Measurements from ENCODE around the gene RPS6KL1. TPM values are rescaled to one million over a fixed set of nuclear protein-coding genes. Genes with fewer than 3 reads are reported as not detected.

RPS6KL1 gene
- total RNA-seq, 4 donors from 2014 or later: 0.83 to 1.7 (median 1.3) TPM

DNA sequence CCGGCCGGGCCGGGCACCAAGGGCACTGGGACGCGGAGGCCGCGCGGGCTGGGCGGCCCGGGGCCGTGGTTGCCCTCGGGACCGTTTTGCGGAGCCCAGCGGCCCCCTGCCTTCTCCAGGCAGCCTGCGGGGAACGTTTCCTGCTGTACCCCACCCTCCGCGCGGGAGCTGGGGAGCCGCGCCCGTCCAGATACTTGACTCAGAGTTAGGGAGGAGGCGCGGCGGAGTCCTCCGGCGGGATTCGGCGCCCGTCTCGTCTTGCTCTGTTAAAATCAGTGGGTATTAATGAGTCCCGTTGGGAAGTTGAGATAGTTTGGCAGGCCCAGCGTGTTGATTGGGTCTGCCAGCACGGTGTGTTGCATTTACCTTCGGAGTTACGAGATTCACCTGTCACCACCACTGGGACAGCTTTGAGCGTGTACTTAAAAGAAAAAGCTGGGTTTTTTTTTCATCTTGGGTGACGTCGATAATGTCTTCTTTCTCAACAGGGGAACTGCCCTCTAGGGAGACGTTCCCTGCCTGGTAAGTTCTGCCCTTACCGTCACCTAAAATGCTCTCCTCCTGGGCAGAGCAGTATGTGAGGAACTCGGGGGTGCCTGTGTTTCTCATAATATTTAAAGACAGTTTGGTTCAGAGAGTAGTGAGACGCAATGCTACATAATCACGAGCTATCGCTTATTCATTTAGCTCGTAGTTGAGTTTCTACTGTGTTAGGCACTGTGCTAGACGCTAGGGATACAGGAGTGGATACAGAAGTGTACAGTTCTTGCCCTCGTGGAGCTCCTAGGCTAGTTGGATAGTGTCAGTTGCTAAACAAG lies 40.7 kb downstream of the RPS6KL1 start:
- H3K36me3 ChIP-seq: peaks cover 0 to 23% (median 0%) of the 10 kb centered on the region in 3 donors
- WGBS, 2 donors: 1% methylated on average over 15 to 17 of the region's 49 CpGs
- no peaks in the 10 kb centered on the region for H3K9me3 ChIP-seq
- H3K27me3 ChIP-seq: no peaks in the 10 kb centered on the region
- H3K4me3 ChIP-seq: peak overlapping the region; percentile 77 to 99 (median 88)
- H3K27ac ChIP-seq: peak overlapping the region; percentile 92 to 99 (median 98)
- intact Hi-C loops (cut with DNase I): no loop called here
- peaks cover 10 to 70% (median 39%) of the 10 kb centered on the region in 3 donors for H3K4me1 ChIP-seq
- TF ChIP-seq, protein P1, sequence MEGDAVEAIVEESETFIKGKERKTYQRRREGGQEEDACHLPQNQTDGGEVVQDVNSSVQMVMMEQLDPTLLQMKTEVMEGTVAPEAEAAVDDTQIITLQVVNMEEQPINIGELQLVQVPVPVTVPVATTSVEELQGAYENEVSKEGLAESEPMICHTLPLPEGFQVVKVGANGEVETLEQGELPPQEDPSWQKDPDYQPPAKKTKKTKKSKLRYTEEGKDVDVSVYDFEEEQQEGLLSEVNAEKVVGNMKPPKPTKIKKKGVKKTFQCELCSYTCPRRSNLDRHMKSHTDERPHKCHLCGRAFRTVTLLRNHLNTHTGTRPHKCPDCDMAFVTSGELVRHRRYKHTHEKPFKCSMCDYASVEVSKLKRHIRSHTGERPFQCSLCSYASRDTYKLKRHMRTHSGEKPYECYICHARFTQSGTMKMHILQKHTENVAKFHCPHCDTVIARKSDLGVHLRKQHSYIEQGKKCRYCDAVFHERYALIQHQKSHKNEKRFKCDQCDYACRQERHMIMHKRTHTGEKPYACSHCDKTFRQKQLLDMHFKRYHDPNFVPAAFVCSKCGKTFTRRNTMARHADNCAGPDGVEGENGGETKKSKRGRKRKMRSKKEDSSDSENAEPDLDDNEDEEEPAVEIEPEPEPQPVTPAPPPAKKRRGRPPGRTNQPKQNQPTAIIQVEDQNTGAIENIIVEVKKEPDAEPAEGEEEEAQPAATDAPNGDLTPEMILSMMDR (IDR thresholded peaks at IDR 0.05): peak in 1 of 6 experiments; percentile 2
- no peak for TF ChIP-seq POLR2A (IDR thresholded peaks at IDR 0.05)
- no peak for DNase-seq

GRCh38 chr14:74881431-74882102 lies 41.5 kb downstream of the RPS6KL1 start, which contains the start of gene DLST:
Gene DLST (plus strand): TSS chr14:74881916. CDS start chr14:74881954, 38 bp downstream.
- intact Hi-C loops (cut with DNase I): no loop called here
- Histone ChIP-seq H3K27me3 (no peaks in the 10 kb centered on the region), H3K36me3 (peaks cover 0 to 15% (median 0%) of the 10 kb centered on the region in 3 donors), H3K9me3 (no peaks in the 10 kb centered on the region), H3K4me3 (peak within 1 kb of the TSS; percentile 77 to 99 (median 88)), H3K4me1 (peaks cover 10 to 63% (median 33%) of the 10 kb centered on the region in 3 donors), H3K27ac (peak within 1 kb of the TSS; percentile 92 to 99 (median 98))
- DNase-seq: no peak
- TF ChIP-seq, protein P1 (IDR thresholded peaks at IDR 0.05): peak in 3 of 6 experiments; percentile 2 to 21 (median 5)
- peak in 2 of 4 donors; percentile 71 to 88 for TF ChIP-seq POLR2A (IDR thresholded peaks at IDR 0.05)
- WGBS, 2 donors: 0 to 1% methylated on average over 11 to 15 of the region's 53 CpGs

DNA sequence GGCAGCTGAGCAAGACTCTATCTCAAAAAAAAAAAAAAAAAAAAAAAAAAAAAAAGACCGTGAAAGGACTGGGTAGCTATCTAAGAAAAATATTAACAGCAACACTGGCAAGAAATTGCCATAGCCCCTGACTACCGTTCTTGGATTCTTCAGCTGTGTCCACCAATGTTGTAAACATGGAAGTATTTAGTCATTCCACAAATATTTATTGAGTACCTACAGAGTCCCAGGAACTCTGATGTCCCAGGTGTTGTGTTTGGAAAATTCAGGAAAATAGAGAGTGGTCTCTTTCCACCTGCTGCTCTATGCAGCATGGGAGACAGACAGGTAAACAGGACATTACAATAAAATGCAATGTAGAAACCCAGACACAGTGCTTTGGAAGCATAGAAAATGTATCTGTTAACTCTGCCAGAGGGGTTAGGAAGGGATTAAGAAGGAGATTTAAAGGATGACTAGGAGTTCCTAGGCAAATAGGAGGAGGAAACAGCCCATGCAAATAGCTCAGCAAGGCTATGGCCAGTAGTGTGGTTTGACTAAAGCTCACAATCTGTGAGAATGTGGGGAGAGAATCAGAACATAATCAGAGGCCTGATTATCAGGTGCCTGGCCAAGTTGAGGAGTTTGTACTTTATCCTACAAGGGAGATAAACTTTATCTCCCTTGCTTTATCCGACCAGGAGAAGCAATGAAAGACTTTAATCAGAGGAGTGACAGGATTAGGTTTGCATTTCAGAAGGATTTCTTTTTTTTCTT lies 43.5 kb downstream of the RPS6KL1 start:
- TF ChIP-seq POLR2A (IDR thresholded peaks at IDR 0.05): no peak
- TF ChIP-seq, protein P1 (IDR thresholded peaks at IDR 0.05): no peak
- Histone ChIP-seq H3K9me3 (no peaks in the 10 kb centered on the region), H3K4me3 (no peak overlapping the region), H3K36me3 (no peaks in the 10 kb centered on the region), H3K27ac (no peak overlapping the region), H3K4me1 (peaks cover 10 to 43% (median 18%) of the 10 kb centered on the region in 3 donors), H3K27me3 (no peaks in the 10 kb centered on the region)
- no peak for DNase-seq
- WGBS, 2 donors: 60 to 63% methylated on average over 3 of the region's 3 CpGs
- intact Hi-C loops (cut with DNase I): no loop called here

GRCh38 chr14:74875941-74876913 lies 46.8 kb downstream of the RPS6KL1 start, which contains the start of gene PROX2:
Gene PROX2 (minus strand): TSS chr14:74876145. CDS start chr14:74863834, 12,311 bp downstream.
- peaks cover 0 to 18% (median 3%) of the 10 kb centered on the region in 3 donors for H3K4me1 ChIP-seq
- H3K36me3 ChIP-seq: no peaks in the 10 kb centered on the region
- TF ChIP-seq POLR2A (IDR thresholded peaks at IDR 0.05): no peak
- TF ChIP-seq, protein P1 (IDR thresholded peaks at IDR 0.05): no peak
- intact Hi-C loops (cut with DNase I): no loop called here
- 56 to 67% methylated on average over 5 to 6 of the region's 13 CpGs for WGBS, 2 donors
- H3K4me3 ChIP-seq: no peak within 1 kb of the TSS
- H3K27me3 ChIP-seq: no peaks in the 10 kb centered on the region
- DNase-seq: no peak
- no peaks in the 10 kb centered on the region for H3K9me3 ChIP-seq
- H3K27ac ChIP-seq: no peak within 1 kb of the TSS

All from esophagus squamous epithelium (tissue), 5 donors.